GM12801 (cell line): Measurements from ENCODE around the gene ASTN2.

Experiments
- TF ChIP-seq, protein P1 (sequence below): IDR thresholded peaks from one replicate; pipeline ENCODE4 v1.5.1; 2011; ENCODE audit warnings: control low read depth; ENCODE audit not compliant: insufficient read length; ENCODE audit errors: extremely low read depth

ASTN2 gene

DNA sequence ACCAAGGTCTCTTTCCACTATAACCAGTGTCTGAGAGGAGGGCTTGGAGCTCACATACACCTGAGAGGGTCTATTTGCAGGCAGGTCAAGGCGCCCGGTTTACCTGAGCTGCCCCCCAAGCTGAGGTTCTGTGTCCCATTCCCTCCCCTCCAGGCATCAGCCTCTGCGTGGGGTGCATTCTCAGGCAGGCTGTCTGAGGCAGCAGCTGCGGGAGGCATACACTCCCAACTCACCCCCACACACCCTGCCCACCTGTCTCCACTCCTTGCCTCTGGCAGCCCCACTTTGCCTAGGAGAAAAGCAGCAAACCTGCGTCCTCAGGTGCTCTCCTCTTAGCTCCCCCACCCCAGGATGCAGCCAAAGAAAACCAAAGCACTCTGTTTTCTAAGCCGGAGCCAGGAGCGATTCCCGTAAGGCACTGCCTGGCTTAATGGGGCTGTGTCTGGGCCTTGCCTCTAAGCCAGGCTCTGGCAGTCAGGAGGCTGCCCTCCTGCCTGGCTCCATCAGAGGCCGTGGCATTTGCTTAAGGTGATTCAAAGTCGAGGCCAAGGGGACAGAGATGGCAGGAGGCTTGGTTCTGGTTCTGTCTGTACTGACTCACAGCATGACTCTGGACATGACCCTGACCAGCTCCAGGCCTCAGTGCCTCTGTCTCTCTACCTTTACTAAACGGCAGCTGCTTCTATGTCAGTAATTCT lies 867.0 kb downstream of the ASTN2 start:
- TF ChIP-seq, protein P1, sequence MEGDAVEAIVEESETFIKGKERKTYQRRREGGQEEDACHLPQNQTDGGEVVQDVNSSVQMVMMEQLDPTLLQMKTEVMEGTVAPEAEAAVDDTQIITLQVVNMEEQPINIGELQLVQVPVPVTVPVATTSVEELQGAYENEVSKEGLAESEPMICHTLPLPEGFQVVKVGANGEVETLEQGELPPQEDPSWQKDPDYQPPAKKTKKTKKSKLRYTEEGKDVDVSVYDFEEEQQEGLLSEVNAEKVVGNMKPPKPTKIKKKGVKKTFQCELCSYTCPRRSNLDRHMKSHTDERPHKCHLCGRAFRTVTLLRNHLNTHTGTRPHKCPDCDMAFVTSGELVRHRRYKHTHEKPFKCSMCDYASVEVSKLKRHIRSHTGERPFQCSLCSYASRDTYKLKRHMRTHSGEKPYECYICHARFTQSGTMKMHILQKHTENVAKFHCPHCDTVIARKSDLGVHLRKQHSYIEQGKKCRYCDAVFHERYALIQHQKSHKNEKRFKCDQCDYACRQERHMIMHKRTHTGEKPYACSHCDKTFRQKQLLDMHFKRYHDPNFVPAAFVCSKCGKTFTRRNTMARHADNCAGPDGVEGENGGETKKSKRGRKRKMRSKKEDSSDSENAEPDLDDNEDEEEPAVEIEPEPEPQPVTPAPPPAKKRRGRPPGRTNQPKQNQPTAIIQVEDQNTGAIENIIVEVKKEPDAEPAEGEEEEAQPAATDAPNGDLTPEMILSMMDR, result no peak

DNA sequence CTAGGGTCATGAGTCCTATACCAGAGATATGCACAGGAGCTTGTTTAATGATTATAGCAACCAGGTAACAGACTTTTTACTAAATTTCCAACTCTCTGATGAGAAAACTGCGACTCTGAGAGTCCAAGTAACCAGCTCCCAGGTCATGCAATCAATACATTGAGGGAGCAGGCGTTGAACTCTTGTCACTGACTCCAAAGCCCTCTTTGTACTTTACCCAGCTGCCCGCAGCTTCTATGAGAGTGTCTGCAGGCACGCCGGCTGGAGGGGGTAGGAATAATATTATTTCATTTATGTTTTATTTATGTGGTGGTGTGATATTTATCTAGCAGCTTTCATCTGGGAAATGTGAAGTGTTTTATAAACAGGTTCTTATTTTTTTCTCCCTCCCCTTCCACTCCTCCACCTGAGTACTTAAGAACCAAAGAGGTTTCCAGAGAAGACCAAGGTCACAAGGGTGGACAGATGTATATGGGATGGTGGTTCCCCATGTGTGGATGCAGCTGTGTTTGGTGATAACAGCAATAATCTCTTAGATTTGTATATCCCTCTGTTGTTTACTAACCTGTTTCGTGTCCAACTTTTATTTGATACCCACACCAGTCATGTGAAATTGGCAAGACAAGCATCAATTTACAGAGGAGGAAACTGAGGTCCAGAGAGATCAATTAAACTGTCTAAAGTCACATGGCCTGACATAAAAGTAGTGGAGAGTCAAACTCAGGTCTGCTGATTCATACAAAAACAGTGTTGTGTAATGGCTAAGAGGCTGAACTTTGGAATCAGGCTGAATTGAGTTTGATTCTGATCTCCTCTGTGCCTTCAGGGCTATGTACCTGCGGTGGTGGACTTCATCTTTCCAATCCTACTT lies 867.9 kb downstream of the ASTN2 start:
- TF ChIP-seq, protein P1, result no peak

- TF ChIP-seq, protein P1, result no peak
Observed at GRCh38 chr9:116544896-116545295, 870.0 kb downstream of the ASTN2 start.

GRCh38 chr9:116543731-116544400 lies 871.0 kb downstream of the ASTN2 start:
- TF ChIP-seq, protein P1, result no peak

DNA sequence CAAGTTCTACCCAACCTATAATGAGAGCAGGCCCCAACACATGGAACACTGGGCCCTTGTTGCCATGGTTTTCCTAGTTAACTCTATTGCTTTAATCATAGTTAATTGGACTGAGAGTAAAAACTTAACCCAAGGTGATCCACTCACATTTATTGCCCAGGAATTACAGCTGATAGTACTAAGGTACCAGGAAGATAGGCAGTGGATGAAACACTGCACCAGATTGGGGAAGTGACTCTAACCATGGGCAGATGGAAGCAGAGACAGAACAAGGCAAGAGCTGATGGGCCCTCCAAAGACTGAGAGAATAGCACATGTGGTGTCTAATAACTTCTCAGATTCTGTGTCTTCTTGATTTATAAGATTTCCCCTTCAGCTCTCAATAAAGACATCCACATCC lies 873.5 kb downstream of the ASTN2 start:
- TF ChIP-seq, protein P1, result no peak

DNA sequence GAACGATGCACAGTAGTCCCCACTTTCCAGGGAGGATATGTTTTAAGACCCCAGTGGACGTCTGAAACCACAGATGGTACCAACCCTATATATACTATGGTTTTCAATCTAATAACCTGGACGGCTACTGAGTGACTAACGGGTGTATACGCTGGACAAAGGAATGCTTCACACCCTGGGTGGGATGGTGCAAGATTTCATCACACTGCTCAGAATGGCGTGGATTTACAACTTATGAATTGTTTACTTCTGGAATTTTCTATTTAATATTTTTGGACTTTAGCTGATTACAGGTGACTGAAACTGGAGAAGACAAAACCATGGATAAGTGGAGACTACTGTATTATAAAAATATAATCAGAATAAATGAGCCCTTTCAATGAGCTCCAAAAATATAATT lies 875.3 kb downstream of the ASTN2 start:
- TF ChIP-seq, protein P1, result no peak

GRCh38 chr9:116525611-116526010 lies 889.2 kb downstream of the ASTN2 start:
- TF ChIP-seq, protein P1, result no peak
